ENCODE data around the gene IGHMBP2.
"Not testable (repeated sequence)": the region's sequence is repeated elsewhere in the genome, so short reads cannot be mapped to it uniquely, and the experiment has no call there.

IGHMBP2 gene

GRCh38 chr11:68963779-68964178, 60.1 kb downstream of the IGHMBP2 start:
- no peak for DNase-seq (ENCODE audit: low spot score)

- peak; percentile 23 for DNase-seq (ENCODE audit: low spot score)
Observed at GRCh38 chr11:68965901-68966853, 62.5 kb downstream of the IGHMBP2 start.

- DNase-seq (ENCODE audit: low spot score), result no peak
Observed at GRCh38 chr11:68966894-68967780, 63.4 kb downstream of the IGHMBP2 start.

- no peak for DNase-seq (ENCODE audit: low spot score)
Observed at GRCh38 chr11:68968306-68969250, 64.9 kb downstream of the IGHMBP2 start.

- DNase-seq (ENCODE audit: low spot score), result no peak
Observed at GRCh38 chr11:68969386-68969785, 65.7 kb downstream of the IGHMBP2 start.

- DNase-seq (ENCODE audit: low spot score), result no peak
Observed at GRCh38 chr11:68970921-68971636, 67.4 kb downstream of the IGHMBP2 start.

GRCh38 chr11:68973219-68973618, 69.5 kb downstream of the IGHMBP2 start:
- no peak for DNase-seq (ENCODE audit: low spot score)

- DNase-seq (ENCODE audit: low spot score), result not testable (repeated sequence)
Observed at GRCh38 chr11:68973706-68974105, 70.0 kb downstream of the IGHMBP2 start.

GRCh38 chr11:68974421-68975194, 70.9 kb downstream of the IGHMBP2 start:
- DNase-seq (ENCODE audit: low spot score), result peak; percentile 7

- no peak for DNase-seq (ENCODE audit: low spot score)
Observed at GRCh38 chr11:68976095-68976494, 72.4 kb downstream of the IGHMBP2 start.

- no peak for DNase-seq (ENCODE audit: low spot score)
Observed at GRCh38 chr11:68976563-68976962, 72.9 kb downstream of the IGHMBP2 start.

GRCh38 chr11:68977781-68978625, 74.3 kb downstream of the IGHMBP2 start:
- DNase-seq (ENCODE audit: low spot score), result no peak

- no peak for DNase-seq (ENCODE audit: low spot score)
Observed at GRCh38 chr11:68978626-68978930, 74.9 kb downstream of the IGHMBP2 start.

GRCh38 chr11:68978931-68979594, 75.4 kb downstream of the IGHMBP2 start:
- DNase-seq (ENCODE audit: low spot score), result no peak

GRCh38 chr11:68979931-68980775, 76.5 kb downstream of the IGHMBP2 start:
- DNase-seq (ENCODE audit: low spot score), result no peak

- DNase-seq (ENCODE audit: low spot score), result no peak
Observed at GRCh38 chr11:68980776-68981065, 77.0 kb downstream of the IGHMBP2 start, which contains the start of gene MRGPRD. TSS of gene MRGPRD (minus strand) at chr11:68980986. CDS start at chr11:68980986, 0 bp downstream.

GRCh38 chr11:68982134-68982533, 78.4 kb downstream of the IGHMBP2 start:
- no peak for DNase-seq (ENCODE audit: low spot score)

- no peak for DNase-seq (ENCODE audit: low spot score)
Observed at GRCh38 chr11:68983801-68984200, 80.1 kb downstream of the IGHMBP2 start.
